Lung (tissue), 12 donors: Measurements from ENCODE around the gene SLC12A8. TPM values are rescaled to one million over a fixed set of nuclear protein-coding genes. Genes with fewer than 3 reads are reported as not detected.

ENCODE experiments used
- ATAC-seq: fragments of 200-7000 bp; cut with Tn5 transposase; one replicate; pipeline ENCODE4 v1.9.1; 2020; ENCODE audit warnings: moderate number of reproducible peaks; ENCODE audit not compliant: insufficient read depth, low FRiP score
- DNase-seq, 3 donors: peaks; one replicate each; pipeline ENCODE4 v3.0.0-alpha.2; 2013 to 2017
- H3K27ac ChIP-seq, 2 donors: one replicate each; pipeline ENCODE4 v1.5.1; 2013; ENCODE audit warnings: mild to moderate bottlenecking in 2 of 2, moderate library complexity in 2 of 2, control low read depth in 1 of 2, inconsistent platforms in 1 of 2, low read depth in 1 of 2, low read length in 1 of 2
- H3K27me3 ChIP-seq, 3 donors: one replicate each; pipeline ENCODE4 v1.5.1; 2013; ENCODE audit warnings: low read length in 2 of 3; ENCODE audit not compliant: control insufficient read depth in 3 of 3, insufficient read depth in 3 of 3
- H3K36me3 ChIP-seq, 4 donors: one replicate each; pipeline ENCODE4 v1.5.1; 2013; ENCODE audit warnings: low read length in 4 of 4, mild to moderate bottlenecking in 1 of 4, moderate library complexity in 1 of 4; ENCODE audit not compliant: control insufficient read depth in 4 of 4, insufficient read depth in 4 of 4
- H3K4me1 ChIP-seq, 5 donors: one replicate each; pipeline ENCODE4 v1.5.1; 2013; ENCODE audit warnings: low read length in 5 of 5, mild to moderate bottlenecking in 2 of 5, moderate library complexity in 1 of 5; ENCODE audit not compliant: control insufficient read depth in 5 of 5, insufficient read depth in 5 of 5
- H3K4me3 ChIP-seq: one replicate; pipeline ENCODE4 v1.5.1; 2013; ENCODE audit warnings: mild to moderate bottlenecking, control low read depth, moderate library complexity
- H3K9ac ChIP-seq, 2 donors: one replicate each; pipeline ENCODE4 v1.5.1; 2013; ENCODE audit warnings: low read length in 2 of 2, control low read depth in 1 of 2; ENCODE audit not compliant: insufficient read depth in 1 of 2
- H3K9me3 ChIP-seq, 4 donors: one replicate each; pipeline ENCODE4 v1.5.1; 2013; ENCODE audit warnings: low read length in 3 of 4, mild to moderate bottlenecking in 1 of 4, moderate library complexity in 1 of 4; ENCODE audit not compliant: control insufficient read depth in 4 of 4, insufficient read depth in 3 of 4
- WGBS, 2 donors: extraction: QIAGEN DNeasy Blood & Tissue Kit; methylation state at CpG; one replicate each; pipeline ENCODE4 v1.1.7; 2013; 5-methylcytosine and 5-hydroxymethylcytosine counted together
- polyA plus RNA-seq, 2 donors: library from polyadenylated mRNA; stranded (reverse); fragments of 200-250 nt; gene quantifications; one replicate each; pipeline ENCODE4 v1.2.1, GENCODE V29; 2013
- total RNA-seq, 2 donors: library from RNA; depleted of rRNA in 1 of 2; stranded (reverse); fragments of >200 nt in 1 of 2; gene quantifications; one replicate each; pipeline ENCODE4 v1.2.1, GENCODE V29; 2014 to 2021
- TF ChIP-seq, protein P1 (sequence below): IDR thresholded peaks from 2 replicates; pipeline ENCODE4 v1.5.1; 2012; ENCODE audit warnings: mild to moderate bottlenecking; ENCODE audit errors: control extremely low read depth, extremely low read depth
- donor health status: control.
- donor health status: control.
- donor health status: Bipolar disorder and iron deficiency.
- donor health status: healthy.
- donor health status: DM: yes; HTN: yes; CAD: no.

The SLC12A8 gene
- total and polyA plus RNA-seq, 4 donors = 3.1 to 9.8 (median 5.8) TPM

DNA sequence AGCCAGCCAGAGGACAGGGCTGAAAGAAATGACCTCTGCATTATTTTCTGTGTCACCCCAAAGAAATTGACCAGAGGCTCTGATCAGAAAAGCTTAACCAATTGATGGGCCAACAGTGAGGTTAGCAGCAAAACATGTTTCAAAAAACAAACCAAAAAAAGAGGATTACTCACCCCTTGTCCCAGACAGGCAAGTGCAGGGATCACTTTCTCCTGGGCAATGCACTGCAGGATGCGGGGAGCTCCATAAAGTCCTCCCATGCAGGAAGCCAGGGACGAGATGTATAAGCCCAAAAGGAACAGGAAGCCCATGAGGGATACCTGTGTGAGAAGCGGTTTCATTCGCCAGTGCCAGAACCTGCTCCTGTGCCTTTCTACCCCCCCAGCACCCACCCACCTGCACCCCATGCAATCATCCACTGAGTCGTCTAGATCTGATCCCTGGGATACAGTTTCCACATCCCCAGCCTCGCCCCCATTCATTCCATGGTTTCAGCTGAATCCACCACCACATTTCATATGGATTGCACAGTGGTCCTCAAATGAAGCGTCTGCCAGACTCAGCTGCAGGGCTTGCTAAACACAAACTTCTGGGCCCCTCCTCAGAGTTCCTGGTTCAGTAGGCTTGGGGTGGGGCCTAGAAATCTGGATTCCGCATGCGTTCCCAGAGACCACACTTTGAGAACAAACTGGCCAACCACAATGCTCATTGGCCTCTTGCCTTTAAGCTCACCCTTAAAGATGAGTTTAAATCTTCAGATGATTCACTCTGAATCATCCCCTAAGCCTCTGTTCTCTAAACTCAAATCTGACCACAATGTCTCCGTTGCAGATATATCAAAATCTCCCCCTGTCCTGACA lies 102.3 kb downstream of the SLC12A8 start:
- Histone ChIP-seq H3K27me3 (no peaks in the 10 kb centered on the region), H3K4me3 (no peak overlapping the region), H3K36me3 (no peaks in the 10 kb centered on the region), H3K4me1 (peaks cover 0 to 5% (median 0%) of the 10 kb centered on the region in 5 donors), H3K9me3 (no peaks in the 10 kb centered on the region), H3K27ac (no peak overlapping the region), H3K9ac (no peak overlapping the region)
- WGBS, 2 donors = 86 to 88% methylated on average over 10 of the region's 10 CpGs
- DNase-seq (no peak), ATAC-seq (peak; percentile 41)
- TF ChIP-seq, protein P1, sequence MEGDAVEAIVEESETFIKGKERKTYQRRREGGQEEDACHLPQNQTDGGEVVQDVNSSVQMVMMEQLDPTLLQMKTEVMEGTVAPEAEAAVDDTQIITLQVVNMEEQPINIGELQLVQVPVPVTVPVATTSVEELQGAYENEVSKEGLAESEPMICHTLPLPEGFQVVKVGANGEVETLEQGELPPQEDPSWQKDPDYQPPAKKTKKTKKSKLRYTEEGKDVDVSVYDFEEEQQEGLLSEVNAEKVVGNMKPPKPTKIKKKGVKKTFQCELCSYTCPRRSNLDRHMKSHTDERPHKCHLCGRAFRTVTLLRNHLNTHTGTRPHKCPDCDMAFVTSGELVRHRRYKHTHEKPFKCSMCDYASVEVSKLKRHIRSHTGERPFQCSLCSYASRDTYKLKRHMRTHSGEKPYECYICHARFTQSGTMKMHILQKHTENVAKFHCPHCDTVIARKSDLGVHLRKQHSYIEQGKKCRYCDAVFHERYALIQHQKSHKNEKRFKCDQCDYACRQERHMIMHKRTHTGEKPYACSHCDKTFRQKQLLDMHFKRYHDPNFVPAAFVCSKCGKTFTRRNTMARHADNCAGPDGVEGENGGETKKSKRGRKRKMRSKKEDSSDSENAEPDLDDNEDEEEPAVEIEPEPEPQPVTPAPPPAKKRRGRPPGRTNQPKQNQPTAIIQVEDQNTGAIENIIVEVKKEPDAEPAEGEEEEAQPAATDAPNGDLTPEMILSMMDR = no peak

DNA sequence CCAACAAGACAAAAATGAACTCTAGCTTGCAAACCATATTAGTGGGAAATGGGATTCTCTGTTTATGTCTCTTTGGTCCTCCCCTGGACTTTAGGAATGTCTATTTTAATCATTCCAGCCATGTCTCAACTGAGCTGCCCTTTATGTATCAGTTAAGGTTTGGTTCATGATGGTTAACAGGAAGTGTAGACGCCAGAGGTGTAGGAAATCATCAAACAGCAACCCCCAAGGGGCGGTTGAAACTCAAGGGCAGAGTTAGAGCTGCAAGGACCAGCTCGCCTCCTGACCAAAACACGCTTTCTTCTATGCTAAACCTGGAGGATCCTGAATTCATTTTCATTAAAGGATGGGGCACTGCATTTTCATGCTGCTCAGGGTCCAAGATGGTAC lies 103.0 kb downstream of the SLC12A8 start:
- H3K9me3 ChIP-seq = no peaks in the 10 kb centered on the region
- 93 to 96% methylated on average over 4 of the region's 4 CpGs for WGBS, 2 donors

DNA sequence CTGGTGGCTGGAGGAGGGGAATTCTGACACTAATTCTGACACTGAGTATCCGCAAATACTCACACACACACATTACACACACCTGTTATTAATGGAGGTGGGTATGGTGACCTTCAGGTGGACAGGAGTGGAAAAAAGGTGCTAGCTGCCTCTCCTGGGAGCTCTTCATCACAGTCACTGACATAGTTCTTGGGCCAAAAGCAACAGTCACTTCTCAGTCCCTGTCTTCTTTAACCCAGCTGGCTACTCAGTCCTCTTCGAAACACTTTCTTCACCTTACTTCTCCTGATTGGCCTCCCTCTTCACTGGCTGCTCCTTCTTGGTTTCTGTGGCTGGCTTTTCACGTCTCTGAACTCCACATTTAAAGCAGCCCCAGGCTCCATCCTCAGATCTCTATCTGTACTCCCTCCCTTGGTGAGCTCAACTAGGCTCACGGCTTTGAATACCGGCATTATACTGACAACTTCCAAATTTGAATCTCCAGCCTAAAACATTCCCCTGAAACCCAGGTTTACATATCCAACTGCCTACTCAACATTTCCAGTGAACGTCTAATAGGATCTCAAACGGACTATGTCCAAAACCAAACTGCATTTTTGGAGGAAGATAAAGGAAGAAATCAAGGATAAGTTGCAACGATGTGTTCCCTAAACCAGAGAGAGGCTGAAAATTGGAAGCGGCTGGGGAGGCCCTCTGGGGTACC lies 103.6 kb downstream of the SLC12A8 start:
- WGBS, 2 donors = 92 to 95% methylated on average over 9 of the region's 9 CpGs
- TF ChIP-seq, protein P1 = no peak

More for the DNA sequence above, 103.0 kb downstream of the SLC12A8 start:
- Histone ChIP-seq H3K4me1 (no peaks in the 10 kb centered on the region), H3K27ac (no peak overlapping the region), H3K4me3 (no peak overlapping the region), H3K36me3 (no peaks in the 10 kb centered on the region), H3K9ac (no peak overlapping the region), H3K27me3 (no peaks in the 10 kb centered on the region)
- ATAC-seq (no peak), DNase-seq (no peak)
- TF ChIP-seq, protein P1 = no peak

More for the DNA sequence above, 103.6 kb downstream of the SLC12A8 start:
- no peaks in the 10 kb centered on the region for H3K27me3 ChIP-seq
- no peaks in the 10 kb centered on the region for H3K36me3 ChIP-seq
- no peaks in the 10 kb centered on the region for H3K4me1 ChIP-seq
- H3K27ac ChIP-seq = no peak overlapping the region
- H3K9ac ChIP-seq = no peak overlapping the region
- DNase-seq = no peak
- H3K9me3 ChIP-seq = no peaks in the 10 kb centered on the region
- ATAC-seq = no peak
- no peak overlapping the region for H3K4me3 ChIP-seq
